HL-60 (cell line): Measurements from ENCODE around the gene MYOM3.

ENCODE experiments used
- DNase-seq, 2 experiments: peaks; one replicate each; pipeline ENCODE4 v3.0.0-alpha.2; 2010 to 2020; ENCODE audit warnings: low read depth in 1 of 2, low spot score in 1 of 2
- H3K27ac ChIP-seq: fragments of 250-450 bp; sonication (Bioruptor Pico); replicated peaks from 2 replicates; pipeline ENCODE4 v1.5.1; 2020; ENCODE audit warnings: mild to moderate bottlenecking, moderate library complexity
- H3K27me3 ChIP-seq: fragments of 250-450 bp; sonication (Bioruptor Pico); 2 replicates; pipeline ENCODE4 v1.5.1; 2021; ENCODE audit warnings: mild to moderate bottlenecking, moderate library complexity; ENCODE audit not compliant: insufficient read depth, poor library complexity, severe bottlenecking
- H3K4me3 ChIP-seq: replicated peaks from 2 replicates; pipeline ENCODE4 v1.5.1; 2011; ENCODE audit warnings: mild to moderate bottlenecking, control low read depth, low read length; ENCODE audit not compliant: insufficient read depth
- CTCF ChIP-seq: IDR thresholded peaks from one replicate; pipeline ENCODE4 v1.5.1; 2011; ENCODE audit warnings: low read length, control low read depth, inconsistent platforms; ENCODE audit not compliant: insufficient read depth
- GABPA ChIP-seq: IDR thresholded peaks from 2 replicates; pipeline ENCODE4 v1.6.1; 2012; ENCODE audit warnings: low read depth
- POLR2AphosphoS5 ChIP-seq: IDR thresholded peaks from 2 replicates; pipeline ENCODE4 v1.6.1; 2012; ENCODE audit warnings: low read depth
- REST ChIP-seq: IDR thresholded peaks from 2 replicates; pipeline ENCODE4 v1.6.1; 2012; ENCODE audit warnings: low read depth; ENCODE audit not compliant: insufficient replicate concordance
- SPI1 ChIP-seq: IDR thresholded peaks from 2 replicates; pipeline ENCODE4 v1.6.1; 2012; ENCODE audit warnings: low read depth, mild to moderate bottlenecking, borderline replicate concordance

Gene MYOM3

GRCh38 chr1:24043345-24044032 is 68.4 kb downstream of the MYOM3 start:
- TF ChIP-seq POLR2AphosphoS5 (no peak), SPI1 (no peak), REST (no peak), GABPA (no peak)
- DNase-seq = no peak
- Histone ChIP-seq H3K27me3 (no peaks in the 10 kb centered on the region), H3K4me3 (no peak overlapping the region), H3K27ac (no peak overlapping the region)

- no peak for TF ChIP-seq GABPA
- no peak for TF ChIP-seq CTCF
- no peak for TF ChIP-seq REST
- TF ChIP-seq SPI1 = no peak
- TF ChIP-seq POLR2AphosphoS5 = no peak
- Histone ChIP-seq H3K27me3 (no peaks in the 10 kb centered on the region), H3K27ac (no peak overlapping the region)
These were observed 69.6 kb downstream of the MYOM3 start for GRCh38 chr1:24042315-24042714.

GRCh38 chr1:24036088-24036487 is 75.8 kb downstream of the MYOM3 start:
- no peak for DNase-seq
- Histone ChIP-seq H3K27me3 (no peaks in the 10 kb centered on the region), H3K27ac (no peak overlapping the region), H3K4me3 (no peak overlapping the region)
- TF ChIP-seq SPI1 (no peak), REST (no peak), CTCF (no peak), POLR2AphosphoS5 (no peak), GABPA (no peak)

More at GRCh38 chr1:24042315-24042714, 69.6 kb downstream of the MYOM3 start:
- DNase-seq = no peak
- no peak overlapping the region for H3K4me3 ChIP-seq
